Vagina (tissue), 2 donors: Measurements from ENCODE around the gene SPINK8. TPM values are rescaled to one million over a fixed set of nuclear protein-coding genes. Genes with fewer than 3 reads are reported as not detected.

Experiments used
- DNase-seq, 2 donors: peaks; one replicate each; pipeline ENCODE4 v3.0.0-alpha.2; 2017; ENCODE audit errors: extremely low spot score in 2 of 2
- H3K27ac ChIP-seq: fragments of 200-600 bp; sonication (generic); one replicate; pipeline ENCODE4 v1.5.1; 2019
- H3K27me3 ChIP-seq: fragments of 200-600 bp; sonication (generic); one replicate; pipeline ENCODE4 v1.5.1; 2019
- H3K36me3 ChIP-seq, 2 donors: fragments of 200-600 bp; sonication (generic); one replicate each; pipeline ENCODE4 v1.5.1; 2017 to 2019
- H3K4me1 ChIP-seq: fragments of 200-600 bp; sonication (generic); one replicate; pipeline ENCODE4 v1.5.1; 2019
- H3K4me3 ChIP-seq, 2 donors: fragments of 200-600 bp; sonication (generic); 1 replicate in 1 of 2; 2 replicates in 1 of 2; pipeline ENCODE4 v1.5.1; 2016 to 2019
- H3K9me3 ChIP-seq: fragments of 200-600 bp; sonication (generic); one replicate; pipeline ENCODE4 v1.5.1; 2019
- CTCF ChIP-seq, 3 experiments: fragments of 450-650 bp in 2 of 3; fragments of 200-600 bp in 1 of 3; sonication (generic) in 1 of 3; IDR thresholded peaks; one replicate each; pipeline ENCODE4 v1.5.1; 2017 to 2019; ENCODE audit warnings: antibody characterized with exemption in 3 of 3, mild to moderate bottlenecking in 2 of 3, moderate library complexity in 2 of 3
- POLR2A ChIP-seq, 2 donors: fragments of 450-650 bp; IDR thresholded peaks; one replicate each; pipeline ENCODE4 v1.6.1; 2017; ENCODE audit warnings: antibody characterized with exemption in 2 of 2, mild to moderate bottlenecking in 2 of 2, moderate library complexity in 2 of 2
- POLR2AphosphoS5 ChIP-seq, 2 donors: sonication (generic); formaldehyde crosslinking; IDR thresholded peaks; one replicate each; pipeline ENCODE4 v1.9.0; 2017; ENCODE audit warnings: antibody characterized with exemption in 2 of 2, mild to moderate bottlenecking in 2 of 2, low read depth in 1 of 2; ENCODE audit not compliant: insufficient read depth in 1 of 2
- intact Hi-C: fragments of 100-400 bp; cut with DNase I; formaldehyde crosslinking; loops from one replicate; pipeline ENCODE4 v1.15.1; 2023
- total RNA-seq: library from RNA; depleted of rRNA; stranded (reverse); fragments of >200 nt; gene quantifications from one replicate; pipeline ENCODE4 v1.2.3, GENCODE V29; 2016

SPINK8 gene
- total RNA-seq, 1 donor from 2014 or later, result not detected

- Histone ChIP-seq H3K36me3 (no peaks in the 10 kb centered on the region), H3K27ac (no peak overlapping the region), H3K27me3 (no peaks in the 10 kb centered on the region), H3K4me1 (no peaks in the 10 kb centered on the region), H3K4me3 (no peak overlapping the region), H3K9me3 (no peaks in the 10 kb centered on the region)
- no peak for DNase-seq
- intact Hi-C loops, result no loop called here
- TF ChIP-seq POLR2AphosphoS5 (IDR thresholded peaks at IDR 0.05; ENCODE audit: insufficient read depth in 1 of 2, low read depth in 1 of 2), result no peak
- no peak for TF ChIP-seq POLR2A (IDR thresholded peaks at IDR 0.05)
- no peak for TF ChIP-seq CTCF (IDR thresholded peaks at IDR 0.05)
These were observed 20.5 kb upstream of the SPINK8 start for GRCh38 chr3:48353987-48354386.

DNA sequence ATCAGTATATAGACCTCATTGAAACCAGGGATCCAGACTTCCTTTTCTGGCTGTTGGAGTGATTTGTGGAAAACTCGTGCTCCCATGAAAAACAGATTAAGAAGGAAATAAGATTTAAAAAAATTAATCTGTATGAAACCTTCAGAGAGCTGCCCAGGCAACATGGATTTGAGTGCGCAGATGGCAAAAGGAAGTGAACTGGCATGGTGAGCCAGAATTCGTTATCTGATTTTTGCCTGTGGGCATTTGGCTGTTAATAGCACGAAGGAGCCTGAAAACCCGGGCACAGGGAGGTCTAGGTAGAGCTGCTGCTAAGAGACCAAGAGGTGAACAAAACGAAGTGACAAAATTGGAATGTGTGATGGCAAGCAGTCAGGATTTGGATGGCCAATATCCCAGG, 19.1 kb upstream of the SPINK8 start:
- intact Hi-C loops, result no loop called here
- TF ChIP-seq POLR2AphosphoS5 (IDR thresholded peaks at IDR 0.05; ENCODE audit: insufficient read depth in 1 of 2, low read depth in 1 of 2) (no peak), CTCF (IDR thresholded peaks at IDR 0.05) (no peak), POLR2A (IDR thresholded peaks at IDR 0.05) (no peak)
- H3K27ac ChIP-seq, result no peak overlapping the region
- H3K4me3 ChIP-seq, result no peak overlapping the region
- H3K9me3 ChIP-seq, result no peaks in the 10 kb centered on the region
- no peaks in the 10 kb centered on the region for H3K36me3 ChIP-seq
- H3K4me1 ChIP-seq, result no peaks in the 10 kb centered on the region
- no peak for DNase-seq
- H3K27me3 ChIP-seq, result no peaks in the 10 kb centered on the region

GRCh38 chr3:48347500-48347899, 14.0 kb upstream of the SPINK8 start:
- intact Hi-C loops, result no loop called here
- H3K4me1 ChIP-seq, result no peaks in the 10 kb centered on the region
- H3K36me3 ChIP-seq, result no peaks in the 10 kb centered on the region
- TF ChIP-seq CTCF (IDR thresholded peaks at IDR 0.05), result no peak
- no peak overlapping the region for H3K4me3 ChIP-seq
- no peak overlapping the region for H3K27ac ChIP-seq
- no peaks in the 10 kb centered on the region for H3K27me3 ChIP-seq
- no peaks in the 10 kb centered on the region for H3K9me3 ChIP-seq
- no peak for DNase-seq

- Histone ChIP-seq H3K27ac (no peak overlapping the region), H3K4me1 (no peaks in the 10 kb centered on the region), H3K36me3 (no peaks in the 10 kb centered on the region), H3K4me3 (no peak overlapping the region), H3K9me3 (no peaks in the 10 kb centered on the region), H3K27me3 (no peaks in the 10 kb centered on the region)
- intact Hi-C loops, result no loop called here
- no peak for DNase-seq
- no peak for TF ChIP-seq POLR2AphosphoS5 (IDR thresholded peaks at IDR 0.05; ENCODE audit: insufficient read depth in 1 of 2, low read depth in 1 of 2)
- TF ChIP-seq POLR2A (IDR thresholded peaks at IDR 0.05), result no peak
- no peak for TF ChIP-seq CTCF (IDR thresholded peaks at IDR 0.05)
These were observed 12.6 kb upstream of the SPINK8 start for GRCh38 chr3:48345946-48346572.

- Histone ChIP-seq H3K4me1 (no peaks in the 10 kb centered on the region), H3K36me3 (no peaks in the 10 kb centered on the region), H3K27ac (no peak overlapping the region), H3K4me3 (no peak overlapping the region), H3K27me3 (no peaks in the 10 kb centered on the region), H3K9me3 (no peaks in the 10 kb centered on the region)
- no peak for DNase-seq
- intact Hi-C loops, result no loop called here
- TF ChIP-seq POLR2A (IDR thresholded peaks at IDR 0.05) (no peak), CTCF (IDR thresholded peaks at IDR 0.05) (no peak), POLR2AphosphoS5 (IDR thresholded peaks at IDR 0.05; ENCODE audit: insufficient read depth in 1 of 2, low read depth in 1 of 2) (no peak)
These were observed 11.5 kb upstream of the SPINK8 start for GRCh38 chr3:48344867-48345507.
